Activated naive CD8-positive, alpha-beta T cell (primary cell): ENCODE results near the gene ACVR1.
"Not testable (repeated sequence)": the region's sequence is repeated elsewhere in the genome, so short reads cannot be mapped to it uniquely, and the experiment has no call there.

Experiments
- H3K27ac Mint-ChIP-seq: one replicate; pipeline ENCODE4 v1.8.0; 2021; ENCODE audit warnings: mixed read lengths
- H3K27me3 Mint-ChIP-seq: one replicate; pipeline ENCODE4 v1.8.0; 2021; ENCODE audit warnings: mixed read lengths
- H3K36me3 Mint-ChIP-seq: one replicate; pipeline ENCODE4 v1.8.0; 2021; ENCODE audit warnings: mixed read lengths
- H3K4me1 Mint-ChIP-seq: one replicate; pipeline ENCODE4 v1.8.0; 2021; ENCODE audit warnings: low read depth, mixed read lengths
- H3K4me3 Mint-ChIP-seq: one replicate; pipeline ENCODE4 v1.8.0; 2021; ENCODE audit warnings: mild to moderate bottlenecking, mixed read lengths
- H3K9me3 Mint-ChIP-seq: one replicate; pipeline ENCODE4 v1.8.0; 2021; ENCODE audit warnings: low read depth, mixed read lengths

Gene ACVR1

GRCh38 chr2:157764386-157764785, 111.7 kb downstream of the ACVR1 start:
- peaks cover 34% of the 10 kb centered on the region for H3K36me3 Mint-ChIP-seq
- no peaks in the 10 kb centered on the region for H3K27me3 Mint-ChIP-seq
- no peaks in the 10 kb centered on the region for H3K9me3 Mint-ChIP-seq
- no peak overlapping the region for H3K4me3 Mint-ChIP-seq
- H3K27ac Mint-ChIP-seq: no peak overlapping the region
- no peaks in the 10 kb centered on the region for H3K4me1 Mint-ChIP-seq

GRCh38 chr2:157761520-157761919, 114.6 kb downstream of the ACVR1 start:
- no peaks in the 10 kb centered on the region for H3K27me3 Mint-ChIP-seq
- H3K4me3 Mint-ChIP-seq: no peak overlapping the region
- H3K4me1 Mint-ChIP-seq: no peaks in the 10 kb centered on the region
- peaks cover 20% of the 10 kb centered on the region for H3K9me3 Mint-ChIP-seq
- H3K27ac Mint-ChIP-seq: no peak overlapping the region
- peaks cover 51% of the 10 kb centered on the region for H3K36me3 Mint-ChIP-seq

GRCh38 chr2:157760949-157761348, 115.2 kb downstream of the ACVR1 start:
- Mint-ChIP-seq H3K4me3 (no peak overlapping the region), H3K4me1 (no peaks in the 10 kb centered on the region), H3K27ac (no peak overlapping the region), H3K9me3 (peaks cover 25% of the 10 kb centered on the region), H3K36me3 (peaks cover 54% of the 10 kb centered on the region), H3K27me3 (no peaks in the 10 kb centered on the region)

GRCh38 chr2:157759855-157760254, 116.3 kb downstream of the ACVR1 start:
- Mint-ChIP-seq H3K27ac (no peak overlapping the region), H3K27me3 (no peaks in the 10 kb centered on the region), H3K36me3 (peaks cover 58% of the 10 kb centered on the region), H3K4me1 (no peaks in the 10 kb centered on the region), H3K9me3 (peaks cover 32% of the 10 kb centered on the region), H3K4me3 (no peak overlapping the region)

GRCh38 chr2:157758586-157758985, 117.5 kb downstream of the ACVR1 start:
- Mint-ChIP-seq H3K4me3 (no peak overlapping the region), H3K9me3 (peaks cover 32% of the 10 kb centered on the region), H3K36me3 (peaks cover 65% of the 10 kb centered on the region), H3K27ac (no peak overlapping the region), H3K4me1 (no peaks in the 10 kb centered on the region), H3K27me3 (no peaks in the 10 kb centered on the region)

- Mint-ChIP-seq H3K4me1 (no peaks in the 10 kb centered on the region), H3K27me3 (no peaks in the 10 kb centered on the region), H3K36me3 (peaks cover 67% of the 10 kb centered on the region), H3K9me3 (peaks cover 32% of the 10 kb centered on the region), H3K4me3 (no peak overlapping the region), H3K27ac (no peak overlapping the region)
Measured at GRCh38 chr2:157757500-157757899, 118.6 kb downstream of the ACVR1 start.

GRCh38 chr2:157756447-157756846, 119.7 kb downstream of the ACVR1 start:
- Mint-ChIP-seq H3K36me3 (peaks cover 71% of the 10 kb centered on the region), H3K9me3 (peaks cover 32% of the 10 kb centered on the region)
- H3K4me3 Mint-ChIP-seq, H3K27me3 Mint-ChIP-seq, H3K4me1 Mint-ChIP-seq, H3K27ac Mint-ChIP-seq: not testable (repeated sequence)

GRCh38 chr2:157751462-157752058, 124.6 kb downstream of the ACVR1 start:
- no peak overlapping the region for H3K27ac Mint-ChIP-seq
- H3K9me3 Mint-ChIP-seq: peaks cover 13% of the 10 kb centered on the region
- H3K4me1 Mint-ChIP-seq: peaks cover 6% of the 10 kb centered on the region
- peaks cover 51% of the 10 kb centered on the region for H3K36me3 Mint-ChIP-seq
- H3K27me3 Mint-ChIP-seq: no peaks in the 10 kb centered on the region
- H3K4me3 Mint-ChIP-seq: no peak overlapping the region

GRCh38 chr2:157749684-157750083, 126.4 kb downstream of the ACVR1 start:
- no peaks in the 10 kb centered on the region for H3K27me3 Mint-ChIP-seq
- H3K36me3 Mint-ChIP-seq: peaks cover 38% of the 10 kb centered on the region
- H3K27ac Mint-ChIP-seq: no peak overlapping the region
- H3K4me1 Mint-ChIP-seq: peaks cover 6% of the 10 kb centered on the region
- H3K4me3 Mint-ChIP-seq: no peak overlapping the region
- H3K9me3 Mint-ChIP-seq: no peaks in the 10 kb centered on the region

GRCh38 chr2:157748371-157749142, 127.6 kb downstream of the ACVR1 start:
- H3K9me3 Mint-ChIP-seq: no peaks in the 10 kb centered on the region
- no peak overlapping the region for H3K4me3 Mint-ChIP-seq
- H3K4me1 Mint-ChIP-seq: peaks cover 6% of the 10 kb centered on the region
- peaks cover 29% of the 10 kb centered on the region for H3K36me3 Mint-ChIP-seq
- no peaks in the 10 kb centered on the region for H3K27me3 Mint-ChIP-seq
- no peak overlapping the region for H3K27ac Mint-ChIP-seq

- peaks cover 8% of the 10 kb centered on the region for H3K4me1 Mint-ChIP-seq
- no peaks in the 10 kb centered on the region for H3K9me3 Mint-ChIP-seq
- H3K27ac Mint-ChIP-seq: no peak overlapping the region
- peaks cover 27% of the 10 kb centered on the region for H3K36me3 Mint-ChIP-seq
- H3K4me3 Mint-ChIP-seq: no peak overlapping the region
- no peaks in the 10 kb centered on the region for H3K27me3 Mint-ChIP-seq
Measured at GRCh38 chr2:157747695-157748370, 128.3 kb downstream of the ACVR1 start.

GRCh38 chr2:157747280-157747679, 128.8 kb downstream of the ACVR1 start:
- Mint-ChIP-seq H3K9me3 (no peaks in the 10 kb centered on the region), H3K36me3 (peaks cover 25% of the 10 kb centered on the region), H3K27ac (no peak overlapping the region), H3K4me3 (no peak overlapping the region), H3K4me1 (peaks cover 10% of the 10 kb centered on the region), H3K27me3 (no peaks in the 10 kb centered on the region)

GRCh38 chr2:157746234-157746950, 129.7 kb downstream of the ACVR1 start:
- no peaks in the 10 kb centered on the region for H3K27me3 Mint-ChIP-seq
- H3K4me1 Mint-ChIP-seq: peaks cover 10% of the 10 kb centered on the region
- H3K27ac Mint-ChIP-seq: no peak overlapping the region
- peaks cover 19% of the 10 kb centered on the region for H3K36me3 Mint-ChIP-seq
- H3K9me3 Mint-ChIP-seq: no peaks in the 10 kb centered on the region
- H3K4me3 Mint-ChIP-seq: no peak overlapping the region

- peaks cover 10% of the 10 kb centered on the region for H3K4me1 Mint-ChIP-seq
- H3K4me3 Mint-ChIP-seq: no peak overlapping the region
- no peak overlapping the region for H3K27ac Mint-ChIP-seq
- H3K27me3 Mint-ChIP-seq: no peaks in the 10 kb centered on the region
- H3K36me3 Mint-ChIP-seq: peaks cover 10% of the 10 kb centered on the region
- H3K9me3 Mint-ChIP-seq: no peaks in the 10 kb centered on the region
Measured at GRCh38 chr2:157744571-157745076, 131.5 kb downstream of the ACVR1 start.

- peaks cover 10% of the 10 kb centered on the region for H3K4me1 Mint-ChIP-seq
- no peaks in the 10 kb centered on the region for H3K27me3 Mint-ChIP-seq
- no peak overlapping the region for H3K27ac Mint-ChIP-seq
- H3K9me3 Mint-ChIP-seq: no peaks in the 10 kb centered on the region
- H3K4me3 Mint-ChIP-seq: no peak overlapping the region
- peaks cover 9% of the 10 kb centered on the region for H3K36me3 Mint-ChIP-seq
Measured at GRCh38 chr2:157743051-157743450, 133.1 kb downstream of the ACVR1 start.
